Suprapubic skin (tissue), 3 donors: ENCODE results near the gene C1orf50.

Experiments
- CTCF ChIP-seq, 2 donors: fragments of 200-600 bp in 1 of 2; fragments of 450-650 bp in 1 of 2; sonication (generic) in 1 of 2; IDR thresholded peaks; one replicate each; pipeline ENCODE4 v1.5.1; 2016 to 2019; ENCODE audit warnings: antibody characterized with exemption in 2 of 2, mild to moderate bottlenecking in 1 of 2, moderate library complexity in 1 of 2
- POLR2AphosphoS5 ChIP-seq, 3 donors: sonication (generic); formaldehyde crosslinking; IDR thresholded peaks; one replicate each; pipeline ENCODE4 v1.6.1; 2017; ENCODE audit warnings: antibody characterized with exemption in 3 of 3

GRCh38 chr1:42737986-42738677, 28.9 kb upstream of the C1orf50 start:
- TF ChIP-seq CTCF (IDR thresholded peaks at IDR 0.05) (no peak), POLR2AphosphoS5 (IDR thresholded peaks at IDR 0.05) (no peak)
